GM18909 (cell line): ENCODE results near the gene PRTN3.
"Not testable (repeated sequence)": the region's sequence is repeated elsewhere in the genome, so short reads cannot be mapped to it uniquely, and the experiment has no call there.

Source experiments
- ATAC-seq: cut with Tn5 transposase; IDR thresholded peaks from one replicate; pipeline ENCODE4 v1.9.1; 2021; ENCODE audit warnings: mild to moderate bottlenecking; ENCODE audit not compliant: unreplicated experiment, poor library complexity

The PRTN3 gene

GRCh38 chr19:814152-815078 is 26.4 kb upstream of the PRTN3 start:
- ATAC-seq: no peak

GRCh38 chr19:815079-815774 is 25.6 kb upstream of the PRTN3 start:
- ATAC-seq: no peak

GRCh38 chr19:815775-816499 is 24.9 kb upstream of the PRTN3 start:
- ATAC-seq: no peak

- no peak for ATAC-seq
Measured at GRCh38 chr19:816500-816857, 24.3 kb upstream of the PRTN3 start.

- ATAC-seq: not testable (repeated sequence)
Measured at GRCh38 chr19:820212-820611, 20.6 kb upstream of the PRTN3 start.

- no peak for ATAC-seq
Measured at GRCh38 chr19:821231-821824, 19.5 kb upstream of the PRTN3 start.

- ATAC-seq: no peak
Measured at GRCh38 chr19:821825-822503, 18.8 kb upstream of the PRTN3 start, which contains the start of gene PLPPR3. TSS of gene PLPPR3 (minus strand) at chr19:821955. CDS start at chr19:821559, 396 bp downstream.

GRCh38 chr19:823565-824121 is 17.2 kb upstream of the PRTN3 start:
- ATAC-seq: no peak

- ATAC-seq: no peak
Measured at GRCh38 chr19:824885-825284, 15.9 kb upstream of the PRTN3 start.

GRCh38 chr19:825897-826644 is 14.7 kb upstream of the PRTN3 start:
- ATAC-seq: no peak

- no peak for ATAC-seq
Measured at GRCh38 chr19:827314-827709, 13.5 kb upstream of the PRTN3 start.

- ATAC-seq: no peak
Measured at GRCh38 chr19:827710-828321, 13.0 kb upstream of the PRTN3 start, which contains the start of gene AZU1. TSS of gene AZU1 (plus strand) at chr19:827837. CDS start at chr19:827847, 10 bp downstream.

GRCh38 chr19:829129-829758 is 11.6 kb upstream of the PRTN3 start:
- ATAC-seq: no peak

GRCh38 chr19:831407-832369 is 9.1 kb upstream of the PRTN3 start:
- no peak for ATAC-seq

GRCh38 chr19:834216-834615 is 6.6 kb upstream of the PRTN3 start:
- no peak for ATAC-seq

- no peak for ATAC-seq
Measured at GRCh38 chr19:835210-835810, 5.5 kb upstream of the PRTN3 start.
